ENCODE results near the gene RABEP1.

DNA sequence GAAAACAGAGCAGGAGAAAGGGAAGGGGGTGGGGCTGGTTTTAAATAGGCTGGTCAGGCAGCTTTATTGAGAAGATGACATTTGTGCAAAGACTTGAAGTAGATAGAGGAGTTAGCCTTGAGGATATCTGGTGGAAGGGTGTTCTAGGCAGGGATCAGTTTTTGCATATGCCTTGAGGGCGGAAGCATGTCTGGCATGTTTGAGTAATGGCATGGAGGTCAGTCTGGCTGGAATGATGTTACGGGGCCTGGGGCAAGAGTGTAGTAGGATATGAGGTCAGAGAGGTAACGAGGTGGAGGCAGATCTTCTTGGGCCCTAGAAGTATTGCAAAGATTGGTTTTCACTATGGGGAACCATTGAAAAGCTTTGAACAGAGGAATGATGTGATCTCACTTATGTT is 4.8 kb downstream of the RABEP1 start:
- TF ChIP-seq CTCF (conservative IDR thresholded peaks at IDR 0.05; ENCODE audit: low read depth, low read length) (no peak), EZH2 (IDR thresholded peaks at IDR 0.05; ENCODE audit: borderline replicate concordance, low read depth, low read length, poor library complexity, severe bottlenecking) (no peak)

All from A673 (cell line).